HG03521 (cell line): ENCODE results near the gene ZNF160.
"Not testable (repeated sequence)": the region's sequence is repeated elsewhere in the genome, so short reads cannot be mapped to it uniquely, and the experiment has no call there.

Source experiments
- ATAC-seq: cut with Tn5 transposase; IDR thresholded peaks from one replicate; pipeline ENCODE4 v1.9.1; 2021; ENCODE audit warnings: mild to moderate bottlenecking, moderate library complexity; ENCODE audit not compliant: unreplicated experiment

The ZNF160 gene

GRCh38 chr19:53103234-53104203 lies at the start of gene ZNF160:
Gene ZNF160, minus strand, starts transcription at chr19:53103422. Its CDS starts 17,146 bp downstream, at chr19:53086276.
- ATAC-seq, result peak; percentile 98

- no peak for ATAC-seq
Observed at GRCh38 chr19:53147645-53148044, 44.4 kb upstream of the ZNF160 start.

GRCh38 chr19:53140351-53140750 lies 37.1 kb upstream of the ZNF160 start:
- ATAC-seq, result no peak

- no peak for ATAC-seq
Observed at GRCh38 chr19:53136432-53136831, 33.2 kb upstream of the ZNF160 start.

- ATAC-seq, result no peak
Observed at GRCh38 chr19:53132141-53132991, 29.1 kb upstream of the ZNF160 start, which contains the start of gene ZNF415. Gene ZNF415, minus strand, starts transcription at chr19:53132910. Its CDS starts 10,234 bp downstream, at chr19:53122676.

GRCh38 chr19:53131727-53132126 lies 28.5 kb upstream of the ZNF160 start:
- no peak for ATAC-seq

GRCh38 chr19:53131085-53131590 lies 27.9 kb upstream of the ZNF160 start:
- ATAC-seq, result no peak

GRCh38 chr19:53130506-53130905 lies 27.3 kb upstream of the ZNF160 start:
- no peak for ATAC-seq

- not testable (repeated sequence) for ATAC-seq
Observed at GRCh38 chr19:53126733-53127526, 23.7 kb upstream of the ZNF160 start.

GRCh38 chr19:53123400-53123799 lies 20.2 kb upstream of the ZNF160 start:
- ATAC-seq, result no peak

GRCh38 chr19:53112286-53112685 lies 9.1 kb upstream of the ZNF160 start:
- no peak for ATAC-seq

- ATAC-seq, result no peak
Observed at GRCh38 chr19:53109527-53109926, 6.3 kb upstream of the ZNF160 start.

- ATAC-seq, result peak; percentile 4
Observed at GRCh38 chr19:53102756-53103233, 427 bp downstream of the ZNF160 start.

GRCh38 chr19:53102206-53102755 lies 941 bp downstream of the ZNF160 start:
- no peak for ATAC-seq

GRCh38 chr19:53101518-53101917 lies 1.7 kb downstream of the ZNF160 start:
- ATAC-seq, result no peak

- not testable (repeated sequence) for ATAC-seq
Observed at GRCh38 chr19:53098570-53098969, 4.7 kb downstream of the ZNF160 start.

GRCh38 chr19:53096982-53097690 lies 6.1 kb downstream of the ZNF160 start:
- ATAC-seq, result not testable (repeated sequence)

GRCh38 chr19:53096579-53096978 lies 6.6 kb downstream of the ZNF160 start:
- not testable (repeated sequence) for ATAC-seq
